ENCODE results near the gene CT45A7.
"Not testable (repeated sequence)": the region's sequence is repeated elsewhere in the genome, so short reads cannot be mapped to it uniquely, and the experiment has no call there.

The CT45A7 gene, protein sequence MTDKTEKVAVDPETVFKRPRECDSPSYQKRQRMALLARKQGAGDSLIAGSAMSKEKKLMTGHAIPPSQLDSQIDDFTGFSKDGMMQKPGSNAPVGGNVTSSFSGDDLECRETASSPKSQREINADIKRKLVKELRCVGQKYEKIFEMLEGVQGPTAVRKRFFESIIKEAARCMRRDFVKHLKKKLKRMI

DNA sequence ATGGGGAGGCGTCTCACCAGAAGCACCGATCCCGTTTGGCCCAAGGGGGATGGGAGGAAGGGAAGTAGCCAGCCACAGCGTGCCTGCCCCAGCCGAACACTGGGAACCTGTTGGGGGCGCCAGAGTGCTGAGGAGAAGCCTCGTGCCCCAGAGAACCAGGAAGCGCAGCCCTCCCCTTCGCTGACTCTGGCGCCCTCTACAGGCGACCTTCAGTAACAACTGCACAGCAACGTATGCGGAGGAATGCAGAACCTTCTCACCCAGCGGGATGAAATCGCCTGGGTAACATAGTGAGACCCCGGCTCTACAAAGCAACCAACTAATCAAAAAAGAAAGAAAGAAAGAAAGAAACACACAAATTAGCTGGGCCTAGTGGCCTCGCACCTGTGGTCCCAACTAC lies at the start of gene CT45A7:
CT45A7 (minus strand) TSS at position 101 of the 400 bp plus-strand sequence. CDS start 3,747 bp downstream, outside the sequence.
- not testable (repeated sequence) for DNase-seq

DNA sequence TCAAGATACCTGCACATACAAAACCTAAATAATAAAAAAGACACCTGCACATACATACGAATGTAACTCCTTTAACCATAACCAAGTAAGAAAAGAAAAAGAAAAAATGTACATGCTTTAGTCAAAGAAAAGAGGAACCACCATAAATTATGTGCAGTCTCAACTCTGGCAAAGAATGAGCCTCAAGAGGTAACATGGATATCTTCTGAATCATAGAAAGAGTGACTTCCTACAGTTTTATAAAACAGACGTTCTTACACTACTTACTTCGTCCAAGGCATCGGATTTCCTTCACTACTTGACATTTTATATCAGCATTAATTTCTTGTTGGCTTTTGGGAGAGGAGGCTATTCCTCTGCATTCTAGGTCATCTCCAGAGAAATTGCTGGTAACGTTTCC lies 45.7 kb upstream of the CT45A7 start:
- not testable (repeated sequence) for DNase-seq

DNA sequence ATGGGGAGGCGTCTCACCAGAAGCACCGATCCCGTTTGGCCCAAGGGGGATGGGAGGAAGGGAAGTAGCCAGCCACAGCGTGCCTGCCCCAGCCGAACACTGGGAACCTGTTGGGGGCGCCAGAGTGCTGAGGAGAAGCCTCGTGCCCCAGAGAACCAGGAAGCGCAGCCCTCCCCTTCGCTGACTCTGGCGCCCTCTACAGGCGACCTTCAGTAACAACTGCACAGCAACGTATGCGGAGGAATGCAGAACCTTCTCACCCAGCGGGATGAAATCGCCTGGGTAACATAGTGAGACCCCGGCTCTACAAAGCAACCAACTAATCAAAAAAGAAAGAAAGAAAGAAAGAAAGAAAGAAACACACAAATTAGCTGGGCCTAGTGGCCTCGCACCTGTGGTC lies 34.6 kb upstream of the CT45A7 start, which contains the start of gene CT45A9:
CT45A9 (minus strand) TSS at position 101 of the 400 bp plus-strand sequence. CDS start 3,751 bp downstream, outside the sequence.
- not testable (repeated sequence) for DNase-seq

DNA sequence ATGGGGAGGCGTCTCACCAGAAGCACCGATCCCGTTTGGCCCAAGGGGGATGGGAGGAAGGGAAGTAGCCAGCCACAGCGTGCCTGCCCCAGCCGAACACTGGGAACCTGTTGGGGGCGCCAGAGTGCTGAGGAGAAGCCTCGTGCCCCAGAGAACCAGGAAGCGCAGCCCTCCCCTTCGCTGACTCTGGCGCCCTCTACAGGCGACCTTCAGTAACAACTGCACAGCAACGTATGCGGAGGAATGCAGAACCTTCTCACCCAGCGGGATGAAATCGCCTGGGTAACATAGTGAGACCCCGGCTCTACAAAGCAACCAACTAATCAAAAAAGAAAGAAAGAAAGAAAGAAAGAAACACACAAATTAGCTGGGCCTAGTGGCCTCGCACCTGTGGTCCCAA lies 17.4 kb upstream of the CT45A7 start, which contains the start of gene CT45A8:
CT45A8 (minus strand) TSS at position 101 of the 400 bp plus-strand sequence. CDS start 3,755 bp downstream, outside the sequence.
- DNase-seq: not testable (repeated sequence)

DNA sequence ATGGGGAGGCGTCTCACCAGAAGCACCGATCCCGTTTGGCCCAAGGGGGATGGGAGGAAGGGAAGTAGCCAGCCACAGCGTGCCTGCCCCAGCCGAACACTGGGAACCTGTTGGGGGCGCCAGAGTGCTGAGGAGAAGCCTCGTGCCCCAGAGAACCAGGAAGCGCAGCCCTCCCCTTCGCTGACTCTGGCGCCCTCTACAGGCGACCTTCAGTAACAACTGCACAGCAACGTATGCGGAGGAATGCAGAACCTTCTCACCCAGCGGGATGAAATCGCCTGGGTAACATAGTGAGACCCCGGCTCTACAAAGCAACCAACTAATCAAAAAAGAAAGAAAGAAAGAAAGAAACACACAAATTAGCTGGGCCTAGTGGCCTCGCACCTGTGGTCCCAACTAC lies 17.2 kb downstream of the CT45A7 start, which contains the start of gene CT45A2:
CT45A2 (minus strand) TSS at position 101 of the 400 bp plus-strand sequence. CDS start 3,747 bp downstream, outside the sequence.
- DNase-seq: not testable (repeated sequence)

DNA sequence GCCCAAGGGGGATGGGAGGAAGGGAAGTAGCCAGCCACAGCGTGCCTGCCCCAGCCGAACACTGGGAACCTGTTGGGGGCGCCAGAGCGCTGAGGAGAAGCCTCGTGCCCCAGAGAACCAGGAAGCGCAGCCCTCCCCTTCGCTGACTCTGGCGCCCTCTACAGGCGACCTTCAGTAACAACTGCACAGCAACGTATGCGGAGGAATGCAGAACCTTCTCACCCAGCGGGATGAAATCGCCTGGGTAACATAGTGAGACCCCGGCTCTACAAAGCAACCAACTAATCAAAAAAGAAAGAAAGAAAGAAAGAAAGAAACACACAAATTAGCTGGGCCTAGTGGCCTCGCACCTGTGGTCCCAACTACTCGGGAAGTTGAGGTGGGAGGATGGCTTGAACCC lies 34.4 kb downstream of the CT45A7 start, which contains the start of gene CT45A6:
CT45A6 (minus strand) TSS at position 101 of the 400 bp plus-strand sequence. CDS start 3,794 bp downstream, outside the sequence.
- DNase-seq: not testable (repeated sequence)

DNA sequence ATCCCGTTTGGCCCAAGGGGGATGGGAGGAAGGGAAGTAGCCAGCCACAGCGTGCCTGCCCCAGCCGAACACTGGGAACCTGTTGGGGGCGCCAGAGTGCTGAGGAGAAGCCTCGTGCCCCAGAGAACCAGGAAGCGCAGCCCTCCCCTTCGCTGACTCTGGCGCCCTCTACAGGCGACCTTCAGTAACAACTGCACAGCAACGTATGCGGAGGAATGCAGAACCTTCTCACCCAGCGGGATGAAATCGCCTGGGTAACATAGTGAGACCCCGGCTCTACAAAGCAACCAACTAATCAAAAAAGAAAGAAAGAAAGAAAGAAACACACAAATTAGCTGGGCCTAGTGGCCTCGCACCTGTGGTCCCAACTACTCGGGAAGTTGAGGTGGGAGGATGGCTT lies 51.7 kb downstream of the CT45A7 start, which contains the start of gene CT45A5:
CT45A5 (minus strand) TSS at position 101 of the 400 bp plus-strand sequence. CDS start 3,774 bp downstream, outside the sequence.
- DNase-seq: not testable (repeated sequence)
